ENCODE data around the gene MESD. TPM values are rescaled to one million over a fixed set of nuclear protein-coding genes. Genes with fewer than 3 reads are reported as not detected.

MESD gene
- total and polyA plus RNA-seq, 9 of the 15 experiments (the other 6 are each of a cell fraction or from before 2014, with no cell fraction given), result 11.3 to 39.7 (median 22.8) TPM

DNA sequence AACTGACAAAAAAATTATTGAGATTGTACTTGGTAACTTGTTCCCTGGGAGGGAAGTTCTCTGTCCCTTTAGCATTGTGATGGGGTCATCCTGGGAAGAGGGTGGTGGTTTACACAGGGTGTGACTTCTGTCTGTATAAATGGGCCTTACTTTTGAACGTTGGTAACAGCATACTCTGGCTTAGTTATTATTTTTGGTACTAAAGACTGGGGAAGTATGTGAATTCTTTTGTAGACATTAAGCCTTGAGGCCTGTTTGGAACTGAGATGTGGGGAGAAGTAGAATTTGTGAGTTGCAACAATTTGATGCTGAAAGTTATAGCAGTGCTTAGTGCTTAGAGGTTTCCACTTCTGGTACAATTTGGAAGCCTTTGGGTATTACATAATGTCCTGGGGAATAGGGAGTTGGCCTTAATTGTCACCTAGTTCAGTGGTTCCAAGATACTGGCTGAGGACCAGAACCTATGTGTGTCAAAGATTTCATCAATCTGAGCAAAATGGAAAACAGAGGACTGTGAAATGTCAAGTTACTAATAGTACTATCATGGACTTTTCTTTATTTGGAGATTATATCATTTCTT, 27.0 kb upstream of the MESD start:
- WGBS (ENCODE audit: insufficient coverage, low coverage, missing lambda C conversion rate), result 6% methylated on average over 1 of the region's 1 CpG
- no peak for ATAC-seq
- Histone ChIP-seq H3K27me3 (ENCODE audit: control insufficient read depth in 2 of 2, insufficient read depth in 2 of 2, low read length in 2 of 2) (no peaks in the 10 kb centered on the region), H2AFZ (ENCODE audit: low read depth, low read length) (no peak overlapping the region), H3K36me3 (ENCODE audit: control insufficient read depth, insufficient read depth, low read length) (no peaks in the 10 kb centered on the region), H3K4me3 (no peak overlapping the region), H3K9me3 (replicated peaks; ENCODE audit: control insufficient read depth, insufficient read depth, low read depth, low read length) (no peaks in the 10 kb centered on the region), H3K4me1 (replicated peaks in 1 of 2; ENCODE audit: control insufficient read depth in 2 of 2, insufficient read depth in 2 of 2, low read length in 2 of 2) (no peaks in the 10 kb centered on the region), H3K4me2 (ENCODE audit: insufficient read depth, low read length) (no peak overlapping the region), H3K27ac (ENCODE audit: extremely low read depth, low read depth, low read length) (no peak overlapping the region), H4K20me1 (replicated peaks; ENCODE audit: control insufficient read depth, insufficient read depth, low read length) (no peaks in the 10 kb centered on the region), H3K9me1 (ENCODE audit: control insufficient read depth, insufficient read depth, low read length) (no peaks in the 10 kb centered on the region), H3K79me2 (ENCODE audit: control insufficient read depth, insufficient read depth, low read length) (no peaks in the 10 kb centered on the region), H3K9ac (ENCODE audit: insufficient read depth in 1 of 2, low read depth in 2 of 2, low read length in 2 of 2) (no peak overlapping the region)
- DNase-seq (ENCODE audit: extremely low read depth in 1 of 4, low spot score in 3 of 4), result no peak
- no peak for FAIRE-seq
- POLR2A ChIA-PET, result interaction anchor here (0.6 kb wide), 1 partner anchor 13 kb away, joined by 3 read pairs; no protein-coding TSS in a partner anchor
- in situ Hi-C loops (cut with MboI) (no loop called here), intact Hi-C loops (cut with micrococcal nuclease) (no loop called here)
- TF ChIP-seq EGR1 (conservative IDR thresholded peaks at IDR 0.05), result no peak
- TF ChIP-seq CC2D1A (IDR thresholded peaks at IDR 0.05), result no peak
- TF ChIP-seq ZNF77 (CRISPR knock-in tag; IDR thresholded peaks at IDR 0.05), result no peak
- TF ChIP-seq ZNF316 (IDR thresholded peaks at IDR 0.05), result no peak
- no peak for TF ChIP-seq PTTG1 (tag; IDR thresholded peaks at IDR 0.05; ENCODE audit: low read depth)
- no peak for TF ChIP-seq ZNF24 (IDR thresholded peaks at IDR 0.05)
- no peak for TF ChIP-seq CBX3 (IDR thresholded peaks at IDR 0.05; ENCODE audit: borderline replicate concordance in 1 of 2, low read length in 2 of 2)
- no peak for TF ChIP-seq NR1H2 (CRISPR knock-in tag; IDR thresholded peaks at IDR 0.05)
- TF ChIP-seq, protein P1, sequence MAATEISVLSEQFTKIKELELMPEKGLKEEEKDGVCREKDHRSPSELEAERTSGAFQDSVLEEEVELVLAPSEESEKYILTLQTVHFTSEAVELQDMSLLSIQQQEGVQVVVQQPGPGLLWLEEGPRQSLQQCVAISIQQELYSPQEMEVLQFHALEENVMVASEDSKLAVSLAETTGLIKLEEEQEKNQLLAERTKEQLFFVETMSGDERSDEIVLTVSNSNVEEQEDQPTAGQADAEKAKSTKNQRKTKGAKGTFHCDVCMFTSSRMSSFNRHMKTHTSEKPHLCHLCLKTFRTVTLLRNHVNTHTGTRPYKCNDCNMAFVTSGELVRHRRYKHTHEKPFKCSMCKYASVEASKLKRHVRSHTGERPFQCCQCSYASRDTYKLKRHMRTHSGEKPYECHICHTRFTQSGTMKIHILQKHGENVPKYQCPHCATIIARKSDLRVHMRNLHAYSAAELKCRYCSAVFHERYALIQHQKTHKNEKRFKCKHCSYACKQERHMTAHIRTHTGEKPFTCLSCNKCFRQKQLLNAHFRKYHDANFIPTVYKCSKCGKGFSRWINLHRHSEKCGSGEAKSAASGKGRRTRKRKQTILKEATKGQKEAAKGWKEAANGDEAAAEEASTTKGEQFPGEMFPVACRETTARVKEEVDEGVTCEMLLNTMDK (IDR thresholded peaks at IDR 0.05; ENCODE audit: borderline replicate concordance, insufficient read depth, low read depth, low read length, poor library complexity, severe bottlenecking), result no peak
- no peak for TF ChIP-seq ZNF551 (CRISPR knock-in tag; IDR thresholded peaks at IDR 0.05)
- no peak for TF ChIP-seq MTF1 (CRISPR knock-in tag; IDR thresholded peaks at IDR 0.05; ENCODE audit: borderline replicate concordance)
- TF ChIP-seq ZNF518B (CRISPR knock-in tag; IDR thresholded peaks at IDR 0.05), result no peak
- TF ChIP-seq CBX8 (IDR thresholded peaks at IDR 0.05; ENCODE audit: borderline replicate concordance, extremely low read depth, low read depth, low read length, poor library complexity, severe bottlenecking), result no peak
- no peak for TF ChIP-seq HES1 (IDR thresholded peaks at IDR 0.05; ENCODE audit: low read depth)
- TF ChIP-seq U2AF1 (optimal IDR thresholded peaks at IDR 0.05; ENCODE audit: low read depth, low read length), result no peak
- no peak for TF ChIP-seq ZNF780A (CRISPR knock-in tag; IDR thresholded peaks at IDR 0.05)
- BruUV-seq (replicated peaks), result no TSS peak
- CTCF ChIA-PET (ENCODE audit: low intra/inter-chr PET ratio), result no interaction called here
